IPS DF 4.7 (cell line): Measurements from ENCODE around the gene KRTAP9-6.
"Not testable (repeated sequence)": the region's sequence is repeated elsewhere in the genome, so short reads cannot be mapped to it uniquely, and the experiment has no call there.

Source experiments
- DNase-seq: peaks from one replicate; pipeline ENCODE4 v3.0.0-alpha.2; 2013; ENCODE audit warnings: low spot score; ENCODE audit errors: extremely low read depth

The KRTAP9-6 gene

GRCh38 chr17:41265078-41265477, at the start of gene KRTAP9-6:
Gene KRTAP9-6, plus strand, starts transcription at chr17:41265378. Its CDS starts 0 bp downstream, at chr17:41265378.
- DNase-seq = no peak

GRCh38 chr17:41215681-41216080, 49.5 kb upstream of the KRTAP9-6 start:
- no peak for DNase-seq

GRCh38 chr17:41223821-41224220, 41.4 kb upstream of the KRTAP9-6 start:
- DNase-seq = no peak

GRCh38 chr17:41226051-41226450, 39.1 kb upstream of the KRTAP9-6 start:
- no peak for DNase-seq

- DNase-seq = not testable (repeated sequence)
Observed at GRCh38 chr17:41226598-41227095, 38.5 kb upstream of the KRTAP9-6 start, which contains the start of gene KRTAP9-2. Gene KRTAP9-2, plus strand, starts transcription at chr17:41226648. Its CDS starts 7 bp downstream, at chr17:41226655.

- no peak for DNase-seq
Observed at GRCh38 chr17:41230094-41230493, 35.1 kb upstream of the KRTAP9-6 start.

GRCh38 chr17:41231731-41232130, 33.4 kb upstream of the KRTAP9-6 start:
- no peak for DNase-seq

- DNase-seq = not testable (repeated sequence)
Observed at GRCh38 chr17:41232399-41233105, 32.6 kb upstream of the KRTAP9-6 start, which contains the start of gene KRTAP9-3. Gene KRTAP9-3, plus strand, starts transcription at chr17:41232449. Its CDS starts 53 bp downstream, at chr17:41232502.

GRCh38 chr17:41237116-41237515, 28.1 kb upstream of the KRTAP9-6 start:
- DNase-seq = not testable (repeated sequence)

GRCh38 chr17:41237949-41238437, 27.2 kb upstream of the KRTAP9-6 start, which contains the start of gene KRTAP9-8:
Gene KRTAP9-8, plus strand, starts transcription at chr17:41237999. Its CDS starts 53 bp downstream, at chr17:41238052.
- not testable (repeated sequence) for DNase-seq

GRCh38 chr17:41246995-41247787, 18.0 kb upstream of the KRTAP9-6 start:
- DNase-seq = not testable (repeated sequence)

- DNase-seq = not testable (repeated sequence)
Observed at GRCh38 chr17:41249637-41250240, 15.4 kb upstream of the KRTAP9-6 start, which contains the start of gene KRTAP9-4. Gene KRTAP9-4, plus strand, starts transcription at chr17:41249687. Its CDS starts 34 bp downstream, at chr17:41249721.

GRCh38 chr17:41251261-41251660, 13.9 kb upstream of the KRTAP9-6 start:
- no peak for DNase-seq

GRCh38 chr17:41254861-41255260, 10.3 kb upstream of the KRTAP9-6 start:
- DNase-seq = no peak

GRCh38 chr17:41255381-41256290, 9.5 kb upstream of the KRTAP9-6 start, which contains the start of gene KRTAP9-9:
Gene KRTAP9-9, plus strand, starts transcription at chr17:41255384.
- DNase-seq = not testable (repeated sequence)

- no peak for DNase-seq
Observed at GRCh38 chr17:41256291-41256685, 8.9 kb upstream of the KRTAP9-6 start.

- DNase-seq = no peak
Observed at GRCh38 chr17:41258406-41258805, 6.8 kb upstream of the KRTAP9-6 start.

- no peak for DNase-seq
Observed at GRCh38 chr17:41263212-41263611, 2.0 kb upstream of the KRTAP9-6 start.

GRCh38 chr17:41264599-41264998, 579 bp upstream of the KRTAP9-6 start:
- no peak for DNase-seq

- no peak for DNase-seq
Observed at GRCh38 chr17:41267711-41268110, 2.5 kb downstream of the KRTAP9-6 start.
